ENCODE measurements around the gene TYMP. TPM values are rescaled to one million over a fixed set of nuclear protein-coding genes. Genes with fewer than 3 reads are reported as not detected.

The TYMP gene
- polyA plus RNA-seq, 3 donors: 1.4 to 3.0 (median 1.9) TPM

DNA sequence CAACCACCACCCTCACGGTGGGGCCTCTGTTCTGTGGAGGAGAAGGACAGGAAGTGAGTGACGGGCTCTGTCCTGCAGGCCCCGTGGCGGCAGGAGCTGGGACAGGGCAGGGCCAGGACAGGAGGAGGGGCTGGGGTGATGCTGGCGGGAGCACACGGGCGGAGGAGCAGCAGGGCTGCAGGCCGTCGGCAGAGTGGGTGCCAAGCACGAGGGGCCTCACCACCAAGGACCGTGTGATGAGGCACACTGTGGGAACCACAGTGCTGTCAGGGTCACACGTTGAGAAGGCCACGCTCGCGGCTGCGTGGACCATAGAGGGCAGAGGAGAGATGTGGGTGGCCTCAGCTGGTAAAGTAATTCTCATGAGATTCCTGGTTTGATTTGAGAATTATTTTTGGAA, 12.9 kb downstream of the TYMP start:
- DNase-seq (ENCODE audit: extremely low read depth in 1 of 11, low read depth in 9 of 11, low spot score in 4 of 11): no peak

DNA sequence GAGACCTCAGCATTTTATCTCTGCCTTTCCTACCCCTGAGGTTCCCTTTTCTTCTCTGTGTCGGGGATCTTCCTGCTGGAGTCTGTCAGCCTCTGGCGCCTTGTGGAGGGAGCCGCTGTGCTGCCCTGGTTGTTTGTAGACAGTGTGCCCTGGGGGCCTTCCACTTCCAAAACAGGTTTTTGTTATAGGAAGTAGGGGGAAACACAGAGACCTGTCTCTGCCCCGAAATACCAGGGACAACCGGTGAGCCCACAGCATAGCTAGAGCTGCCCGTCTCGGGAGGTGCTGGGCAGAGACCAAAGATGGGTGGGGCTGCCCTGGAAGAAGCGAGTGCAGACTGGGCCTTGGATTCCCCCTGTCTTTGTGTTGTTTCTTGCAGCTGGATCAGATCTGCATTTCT, 13.7 kb downstream of the TYMP start:
- no peak for DNase-seq (ENCODE audit: extremely low read depth in 1 of 11, low read depth in 9 of 11, low spot score in 4 of 11)

DNA sequence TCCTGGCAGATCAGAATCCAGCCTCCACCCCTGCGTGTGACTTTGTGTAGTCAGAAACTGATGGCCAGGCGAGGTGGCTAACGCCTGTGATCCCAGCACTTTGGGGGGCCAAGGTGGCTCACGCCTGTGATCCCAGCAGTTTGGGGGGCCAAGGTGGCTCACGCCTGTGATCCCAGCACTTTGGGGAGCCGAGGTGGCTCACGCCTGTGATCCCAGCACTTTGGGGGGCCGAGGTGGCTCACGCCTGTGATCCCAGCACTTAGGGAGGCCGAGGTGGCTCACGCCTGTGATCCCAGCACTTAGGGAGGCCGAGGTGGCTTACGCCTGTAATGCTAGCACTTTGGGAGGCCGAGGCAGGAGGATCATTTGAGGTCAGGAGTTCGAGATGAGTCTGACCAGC, 16.6 kb downstream of the TYMP start:
- no peak for DNase-seq (ENCODE audit: extremely low read depth in 1 of 11, low read depth in 9 of 11, low spot score in 4 of 11)

DNA sequence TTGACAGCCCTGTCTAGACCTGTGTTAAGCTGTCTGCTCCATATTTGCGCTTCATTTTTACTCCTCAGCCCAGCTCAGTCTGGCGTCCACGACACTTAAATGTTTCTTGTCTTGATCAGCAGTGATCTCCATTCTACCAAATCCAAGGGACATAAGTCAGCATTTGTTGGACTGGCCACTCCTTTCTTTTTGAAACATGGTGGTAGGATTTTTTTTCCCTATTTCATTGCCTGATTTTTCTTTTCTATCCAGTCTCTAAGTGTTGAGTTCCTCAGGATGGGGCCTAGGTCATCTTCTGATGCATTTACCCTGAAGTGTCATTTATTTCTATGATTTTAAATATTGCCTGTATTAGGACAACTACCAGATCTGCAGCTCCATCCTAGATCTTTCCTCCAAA, 20.9 kb downstream of the TYMP start:
- no peak for DNase-seq (ENCODE audit: extremely low read depth in 1 of 11, low read depth in 9 of 11, low spot score in 4 of 11)

DNA sequence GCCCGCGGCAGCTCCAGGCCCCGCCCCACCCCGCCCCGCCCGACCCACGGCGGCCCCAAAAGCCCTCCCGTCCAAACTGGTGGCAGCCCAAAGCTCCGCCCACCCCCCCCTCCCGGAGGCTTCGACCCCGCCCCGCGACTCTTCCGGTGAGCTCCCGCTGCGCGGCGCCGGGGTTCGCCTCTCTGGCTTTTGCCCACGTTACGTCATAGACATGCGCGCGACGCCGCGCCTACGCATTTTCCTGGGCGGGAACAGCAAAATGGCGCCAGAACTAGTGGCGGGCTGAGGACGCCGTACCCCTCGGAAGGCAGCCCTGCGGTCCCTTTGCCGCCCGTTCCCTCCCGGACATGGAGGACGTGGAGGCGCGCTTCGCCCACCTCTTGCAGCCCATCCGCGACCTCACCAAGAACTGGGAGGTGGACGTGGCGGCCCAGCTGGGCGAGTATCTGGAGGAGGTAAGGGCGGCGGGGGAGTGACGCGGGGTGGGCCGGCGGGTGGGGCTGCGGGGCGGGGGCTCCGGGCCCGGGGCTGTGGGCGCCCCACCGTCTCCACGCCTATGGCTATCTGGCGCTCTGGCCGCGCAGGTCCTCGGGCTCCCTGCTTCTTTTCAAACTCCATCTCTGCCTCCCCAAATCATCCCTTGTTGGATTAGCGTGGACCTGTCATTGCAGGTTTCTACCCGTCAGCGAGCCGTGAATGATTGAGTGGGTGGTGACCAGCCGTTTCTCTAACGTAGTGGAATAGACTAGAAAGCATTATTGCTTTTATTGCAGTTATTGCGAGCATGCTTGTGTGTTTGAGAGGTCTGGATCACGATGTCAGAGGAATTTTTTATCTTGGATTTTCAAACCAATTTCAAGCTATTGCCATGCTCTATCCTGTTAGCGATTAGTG, 21.6 kb downstream of the TYMP start, which contains the start of gene NCAPH2:
Gene NCAPH2 (plus strand): TSS at position 234 of the 894 bp plus-strand sequence. CDS start 114 bp downstream, at position 348.
- DNase-seq (ENCODE audit: extremely low read depth in 1 of 11, low read depth in 9 of 11, low spot score in 4 of 11): peak; percentile 92 to 99 (median 96)

DNA sequence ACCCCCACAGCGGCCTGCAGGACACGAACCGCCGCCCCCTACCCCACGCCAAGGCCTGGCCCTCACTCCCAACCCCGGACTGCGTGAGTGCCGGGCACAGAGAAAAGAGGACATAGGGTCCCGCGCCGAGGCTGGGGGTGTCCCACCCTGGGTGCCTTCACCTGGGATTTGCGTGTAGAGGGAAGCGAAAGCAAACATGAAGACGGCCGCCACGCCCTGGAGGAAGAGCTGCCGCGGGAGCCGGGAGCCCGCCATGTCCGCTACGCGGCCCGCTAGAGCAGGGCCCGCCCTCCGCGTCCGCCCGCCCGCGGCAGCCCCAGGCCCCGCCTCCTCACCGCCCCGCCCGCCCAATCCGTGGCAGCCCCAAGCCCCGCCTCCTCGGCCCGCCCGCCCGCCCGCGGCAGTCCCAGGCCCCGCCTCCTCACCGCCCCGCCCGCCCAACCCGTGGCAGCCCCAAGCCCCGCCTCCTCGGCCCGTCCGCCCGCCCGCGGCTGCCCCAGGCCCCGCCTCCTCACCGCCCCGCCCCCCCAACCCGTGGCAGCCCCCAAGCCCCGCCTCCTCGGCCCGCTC, 22.3 kb downstream of the TYMP start, which contains the start of gene LMF2:
Gene LMF2 (minus strand): TSS at position 282 of the 570 bp plus-strand sequence. CDS start 27 bp downstream, at position 255.
- DNase-seq (ENCODE audit: extremely low read depth in 1 of 11, low read depth in 9 of 11, low spot score in 4 of 11): no peak

- no peak for DNase-seq (ENCODE audit: extremely low read depth in 1 of 11, low read depth in 9 of 11, low spot score in 4 of 11)
Observed at GRCh38 chr22:50506611-50507420, 23.0 kb downstream of the TYMP start.

DNA sequence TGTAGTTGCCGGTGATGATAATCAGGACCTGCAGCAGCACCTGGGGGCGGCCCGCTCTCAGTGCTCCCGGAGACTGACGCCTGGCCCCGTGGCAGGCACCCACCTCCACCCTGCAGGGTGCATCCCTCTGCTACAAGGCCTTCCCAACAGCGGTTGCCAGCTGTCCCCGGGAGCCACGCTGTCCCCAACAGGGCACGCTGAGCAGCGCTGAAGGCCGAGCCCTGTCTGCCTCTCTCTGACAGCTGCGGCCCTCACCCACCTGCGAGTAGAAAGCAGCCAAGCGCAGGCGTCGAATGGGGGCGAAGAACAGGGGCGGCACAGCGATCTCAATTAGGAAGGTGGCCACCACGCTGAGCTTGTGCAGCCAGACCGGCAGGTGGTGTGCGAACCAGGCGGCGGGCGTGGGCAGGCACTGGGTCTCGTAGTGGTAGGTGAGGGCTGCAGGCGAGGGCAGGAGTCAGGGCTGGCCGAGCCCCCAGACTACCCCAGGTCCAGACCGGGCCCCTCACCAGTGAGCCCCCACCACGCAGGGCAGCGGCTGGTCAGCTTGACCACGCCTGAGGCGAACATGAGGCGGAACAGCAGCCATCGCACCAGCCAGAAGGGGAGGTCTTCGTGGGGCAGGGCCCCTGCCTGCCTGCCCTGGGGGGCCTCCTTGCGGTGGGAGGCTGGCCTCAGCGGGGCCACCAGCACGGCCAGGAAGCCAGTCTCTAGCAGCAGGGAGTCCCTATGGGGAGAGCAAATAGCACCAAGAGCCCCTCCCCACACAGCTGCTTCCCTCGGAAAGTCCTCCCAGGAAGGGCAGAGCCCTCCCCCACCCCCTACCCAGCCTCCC, 23.8 kb downstream of the TYMP start:
- DNase-seq (ENCODE audit: extremely low read depth in 1 of 11, low read depth in 9 of 11, low spot score in 4 of 11): no peak

DNA sequence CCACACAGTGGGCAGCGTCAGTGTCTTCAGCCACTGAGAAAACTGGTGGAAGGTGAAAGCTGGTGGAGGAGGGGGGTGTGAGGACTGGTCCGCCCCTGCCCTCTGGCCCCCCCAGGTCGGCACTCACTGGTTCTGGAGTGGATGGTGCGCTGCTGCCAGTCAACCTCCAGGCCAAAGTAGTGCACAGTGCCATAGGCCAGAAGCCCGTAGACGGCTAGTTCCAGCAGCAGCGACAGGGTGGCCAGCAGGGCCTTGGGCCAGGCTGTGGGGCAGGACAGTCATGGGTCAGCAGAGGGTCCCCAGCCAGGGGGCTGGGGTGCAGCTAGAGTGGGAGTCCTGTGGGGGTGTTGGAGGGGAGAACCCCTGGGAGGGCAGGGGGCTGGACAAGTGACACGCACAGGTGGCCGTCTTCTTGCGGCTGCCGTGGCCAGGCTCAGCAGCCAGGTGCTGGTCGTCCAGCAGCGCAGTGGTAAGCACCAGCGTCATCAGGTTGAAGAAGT, 24.5 kb downstream of the TYMP start:
- DNase-seq (ENCODE audit: extremely low read depth in 1 of 11, low read depth in 9 of 11, low spot score in 4 of 11): no peak

- DNase-seq (ENCODE audit: extremely low read depth in 1 of 11, low read depth in 9 of 11, low spot score in 4 of 11): no peak
Observed at GRCh38 chr22:50504369-50505211, 25.2 kb downstream of the TYMP start.

DNA sequence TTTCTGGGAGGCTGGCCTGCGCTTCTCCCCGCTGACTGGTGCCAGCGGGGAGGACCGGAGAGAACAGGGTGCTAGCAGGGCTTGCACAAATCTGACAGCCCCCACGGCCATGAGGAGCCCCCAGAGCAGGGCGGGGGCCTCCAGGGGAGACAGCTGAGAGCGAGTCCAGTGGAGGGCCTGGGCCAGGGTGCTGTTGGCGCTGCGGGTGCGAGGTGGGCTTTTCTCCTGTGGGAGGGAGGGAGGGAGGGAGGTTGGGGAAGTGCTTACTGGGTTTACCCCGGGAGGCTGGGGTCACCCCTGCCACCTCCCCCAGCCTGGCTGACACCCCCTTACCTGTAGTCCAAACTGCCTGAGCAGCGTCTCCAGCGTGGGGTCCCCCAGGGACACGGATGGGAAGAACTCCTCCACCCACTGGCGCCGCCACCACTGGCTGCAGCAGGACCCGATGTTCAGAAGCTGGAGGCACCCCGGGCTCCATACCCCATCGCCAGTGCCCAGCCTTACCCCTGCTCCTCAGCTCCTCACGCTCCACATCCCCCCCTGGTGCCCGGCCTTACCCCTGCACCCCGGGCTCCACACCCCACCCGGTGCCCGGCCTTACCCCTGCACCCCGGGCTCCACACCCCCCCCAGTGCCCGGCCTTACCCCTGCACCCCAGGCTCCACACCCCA, 26.2 kb downstream of the TYMP start:
- DNase-seq (ENCODE audit: extremely low read depth in 1 of 11, low read depth in 9 of 11, low spot score in 4 of 11): no peak

GRCh38 chr22:50502628-50503474, 27.0 kb downstream of the TYMP start:
- no peak for DNase-seq (ENCODE audit: extremely low read depth in 1 of 11, low read depth in 9 of 11, low spot score in 4 of 11)

- DNase-seq (ENCODE audit: extremely low read depth in 1 of 11, low read depth in 9 of 11, low spot score in 4 of 11): no peak
Observed at GRCh38 chr22:50502096-50502495, 27.7 kb downstream of the TYMP start.

DNA sequence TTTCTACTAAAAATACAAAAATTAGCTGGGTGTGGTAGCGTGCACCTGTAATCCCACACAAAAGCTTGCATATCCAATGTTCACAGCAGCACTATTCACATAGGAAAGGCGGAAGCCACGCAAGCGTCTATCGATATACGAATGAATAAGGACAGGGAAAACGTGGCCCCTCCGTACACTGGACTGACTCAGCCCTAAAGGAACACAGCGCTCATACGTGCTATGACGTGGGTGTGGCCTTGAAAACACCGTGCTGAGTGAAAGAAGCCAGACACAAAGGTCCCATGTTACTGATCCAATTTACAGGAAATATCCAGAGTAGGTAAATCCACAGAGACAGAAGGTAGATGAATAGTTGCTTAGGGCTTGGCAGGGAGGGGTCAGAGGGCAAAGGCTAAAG, 29.4 kb downstream of the TYMP start:
- DNase-seq (ENCODE audit: extremely low read depth in 1 of 11, low read depth in 9 of 11, low spot score in 4 of 11): no peak

- DNase-seq (ENCODE audit: extremely low read depth in 1 of 11, low read depth in 9 of 11, low spot score in 4 of 11): peak in 1 of 11 donors; percentile 70
Observed at GRCh38 chr22:50498322-50498890, 31.4 kb downstream of the TYMP start.

- no peak for DNase-seq (ENCODE audit: extremely low read depth in 1 of 11, low read depth in 9 of 11, low spot score in 4 of 11)
Observed at GRCh38 chr22:50497093-50497492, 32.7 kb downstream of the TYMP start.
